Measurements from ENCODE around the gene GRK3.
"Not testable (repeated sequence)": the region's sequence is repeated elsewhere in the genome, so short reads cannot be mapped to it uniquely, and the experiment has no call there.

The GRK3 gene

GRCh38 chr22:25598609-25599008 lies 34.1 kb downstream of the GRK3 start:
- Histone ChIP-seq H3K27ac (ENCODE audit: low read depth, low read length) (no peak overlapping the region), H3K4me1 (ENCODE audit: control insufficient read depth in 1 of 2, insufficient read depth in 2 of 2, low read length in 2 of 2) (no peaks in the 10 kb centered on the region), H3K36me3 (ENCODE audit: control insufficient read depth in 1 of 2, insufficient read depth in 2 of 2, low read length in 2 of 2) (no peaks in the 10 kb centered on the region), H3K27me3 (ENCODE audit: control insufficient read depth in 1 of 2, insufficient read depth in 2 of 2, low read length in 2 of 2) (no peaks in the 10 kb centered on the region), H3K9me3 (ENCODE audit: control insufficient read depth in 1 of 2, low read length in 2 of 2) (no peaks in the 10 kb centered on the region), H3K4me3 (ENCODE audit: low read depth in 1 of 2, low read length in 2 of 2) (no peak overlapping the region), H3K9ac (ENCODE audit: low read depth in 1 of 2, low read length in 2 of 2) (no peak overlapping the region)

- Histone ChIP-seq H3K27ac (ENCODE audit: low read depth, low read length) (no peak overlapping the region), H3K4me1 (ENCODE audit: control insufficient read depth in 1 of 2, insufficient read depth in 2 of 2, low read length in 2 of 2) (no peaks in the 10 kb centered on the region), H3K9me3 (ENCODE audit: control insufficient read depth in 1 of 2, low read length in 2 of 2) (no peaks in the 10 kb centered on the region), H3K9ac (ENCODE audit: low read depth in 1 of 2, low read length in 2 of 2) (no peak overlapping the region), H3K4me3 (ENCODE audit: low read depth in 1 of 2, low read length in 2 of 2) (no peak overlapping the region), H3K36me3 (ENCODE audit: control insufficient read depth in 1 of 2, insufficient read depth in 2 of 2, low read length in 2 of 2) (no peaks in the 10 kb centered on the region), H3K27me3 (ENCODE audit: control insufficient read depth in 1 of 2, insufficient read depth in 2 of 2, low read length in 2 of 2) (no peaks in the 10 kb centered on the region)
Measured at GRCh38 chr22:25602445-25602844, 38.0 kb downstream of the GRK3 start.

GRCh38 chr22:25602916-25603315 lies 38.4 kb downstream of the GRK3 start:
- Histone ChIP-seq H3K9ac (ENCODE audit: low read depth in 1 of 2, low read length in 2 of 2) (no peak overlapping the region), H3K36me3 (ENCODE audit: control insufficient read depth in 1 of 2, insufficient read depth in 2 of 2, low read length in 2 of 2) (no peaks in the 10 kb centered on the region), H3K4me3 (ENCODE audit: low read depth in 1 of 2, low read length in 2 of 2) (no peak overlapping the region), H3K27me3 (ENCODE audit: control insufficient read depth in 1 of 2, insufficient read depth in 2 of 2, low read length in 2 of 2) (no peaks in the 10 kb centered on the region), H3K4me1 (ENCODE audit: control insufficient read depth in 1 of 2, insufficient read depth in 2 of 2, low read length in 2 of 2) (no peaks in the 10 kb centered on the region), H3K9me3 (ENCODE audit: control insufficient read depth in 1 of 2, low read length in 2 of 2) (no peaks in the 10 kb centered on the region), H3K27ac (ENCODE audit: low read depth, low read length) (no peak overlapping the region)

GRCh38 chr22:25605146-25605545 lies 40.7 kb downstream of the GRK3 start:
- not testable (repeated sequence) for H3K9me3 ChIP-seq (ENCODE audit: control insufficient read depth in 1 of 2, low read length in 2 of 2); H3K27ac ChIP-seq (ENCODE audit: low read depth, low read length); H3K4me1 ChIP-seq (ENCODE audit: control insufficient read depth in 1 of 2, insufficient read depth in 2 of 2, low read length in 2 of 2); H3K27me3 ChIP-seq (ENCODE audit: control insufficient read depth in 1 of 2, insufficient read depth in 2 of 2, low read length in 2 of 2); H3K36me3 ChIP-seq (ENCODE audit: control insufficient read depth in 1 of 2, insufficient read depth in 2 of 2, low read length in 2 of 2); H3K4me3 ChIP-seq (ENCODE audit: low read depth in 1 of 2, low read length in 2 of 2); H3K9ac ChIP-seq (ENCODE audit: low read depth in 1 of 2, low read length in 2 of 2)

GRCh38 chr22:25605565-25605964 lies 41.1 kb downstream of the GRK3 start:
- not testable (repeated sequence) for H3K27me3 ChIP-seq (ENCODE audit: control insufficient read depth in 1 of 2, insufficient read depth in 2 of 2, low read length in 2 of 2); H3K36me3 ChIP-seq (ENCODE audit: control insufficient read depth in 1 of 2, insufficient read depth in 2 of 2, low read length in 2 of 2); H3K27ac ChIP-seq (ENCODE audit: low read depth, low read length)

GRCh38 chr22:25611284-25611683 lies 46.8 kb downstream of the GRK3 start:
- H3K4me3 ChIP-seq (ENCODE audit: low read depth in 1 of 2, low read length in 2 of 2); H3K27ac ChIP-seq (ENCODE audit: low read depth, low read length); H3K9me3 ChIP-seq (ENCODE audit: control insufficient read depth in 1 of 2, low read length in 2 of 2); H3K27me3 ChIP-seq (ENCODE audit: control insufficient read depth in 1 of 2, insufficient read depth in 2 of 2, low read length in 2 of 2); H3K4me1 ChIP-seq (ENCODE audit: control insufficient read depth in 1 of 2, insufficient read depth in 2 of 2, low read length in 2 of 2); H3K9ac ChIP-seq (ENCODE audit: low read depth in 1 of 2, low read length in 2 of 2); H3K36me3 ChIP-seq (ENCODE audit: control insufficient read depth in 1 of 2, insufficient read depth in 2 of 2, low read length in 2 of 2): not testable (repeated sequence)

More at GRCh38 chr22:25605565-25605964, 41.1 kb downstream of the GRK3 start:
- H3K4me1 ChIP-seq (ENCODE audit: control insufficient read depth in 1 of 2, insufficient read depth in 2 of 2, low read length in 2 of 2); H3K4me3 ChIP-seq (ENCODE audit: low read depth in 1 of 2, low read length in 2 of 2); H3K9ac ChIP-seq (ENCODE audit: low read depth in 1 of 2, low read length in 2 of 2); H3K9me3 ChIP-seq (ENCODE audit: control insufficient read depth in 1 of 2, low read length in 2 of 2): not testable (repeated sequence)

GRCh38 chr22:25613131-25613530 lies 48.7 kb downstream of the GRK3 start:
- H3K4me3 ChIP-seq (ENCODE audit: low read depth in 1 of 2, low read length in 2 of 2); H3K9ac ChIP-seq (ENCODE audit: low read depth in 1 of 2, low read length in 2 of 2); H3K36me3 ChIP-seq (ENCODE audit: control insufficient read depth in 1 of 2, insufficient read depth in 2 of 2, low read length in 2 of 2); H3K27ac ChIP-seq (ENCODE audit: low read depth, low read length); H3K9me3 ChIP-seq (ENCODE audit: control insufficient read depth in 1 of 2, low read length in 2 of 2); H3K27me3 ChIP-seq (ENCODE audit: control insufficient read depth in 1 of 2, insufficient read depth in 2 of 2, low read length in 2 of 2); H3K4me1 ChIP-seq (ENCODE audit: control insufficient read depth in 1 of 2, insufficient read depth in 2 of 2, low read length in 2 of 2): not testable (repeated sequence)

GRCh38 chr22:25613558-25613957 lies 49.1 kb downstream of the GRK3 start:
- H3K27me3 ChIP-seq (ENCODE audit: control insufficient read depth in 1 of 2, insufficient read depth in 2 of 2, low read length in 2 of 2); H3K4me3 ChIP-seq (ENCODE audit: low read depth in 1 of 2, low read length in 2 of 2); H3K4me1 ChIP-seq (ENCODE audit: control insufficient read depth in 1 of 2, insufficient read depth in 2 of 2, low read length in 2 of 2); H3K9ac ChIP-seq (ENCODE audit: low read depth in 1 of 2, low read length in 2 of 2); H3K27ac ChIP-seq (ENCODE audit: low read depth, low read length); H3K36me3 ChIP-seq (ENCODE audit: control insufficient read depth in 1 of 2, insufficient read depth in 2 of 2, low read length in 2 of 2); H3K9me3 ChIP-seq (ENCODE audit: control insufficient read depth in 1 of 2, low read length in 2 of 2): not testable (repeated sequence)

GRCh38 chr22:25614791-25615190 lies 50.3 kb downstream of the GRK3 start:
- not testable (repeated sequence) for H3K36me3 ChIP-seq (ENCODE audit: control insufficient read depth in 1 of 2, insufficient read depth in 2 of 2, low read length in 2 of 2); H3K9me3 ChIP-seq (ENCODE audit: control insufficient read depth in 1 of 2, low read length in 2 of 2); H3K9ac ChIP-seq (ENCODE audit: low read depth in 1 of 2, low read length in 2 of 2); H3K4me3 ChIP-seq (ENCODE audit: low read depth in 1 of 2, low read length in 2 of 2); H3K4me1 ChIP-seq (ENCODE audit: control insufficient read depth in 1 of 2, insufficient read depth in 2 of 2, low read length in 2 of 2); H3K27ac ChIP-seq (ENCODE audit: low read depth, low read length); H3K27me3 ChIP-seq (ENCODE audit: control insufficient read depth in 1 of 2, insufficient read depth in 2 of 2, low read length in 2 of 2)

- Histone ChIP-seq H3K36me3 (ENCODE audit: control insufficient read depth in 1 of 2, insufficient read depth in 2 of 2, low read length in 2 of 2) (no peaks in the 10 kb centered on the region), H3K9me3 (ENCODE audit: control insufficient read depth in 1 of 2, low read length in 2 of 2) (no peaks in the 10 kb centered on the region), H3K27ac (ENCODE audit: low read depth, low read length) (no peak overlapping the region), H3K4me3 (ENCODE audit: low read depth in 1 of 2, low read length in 2 of 2) (no peak overlapping the region), H3K9ac (ENCODE audit: low read depth in 1 of 2, low read length in 2 of 2) (no peak overlapping the region), H3K27me3 (ENCODE audit: control insufficient read depth in 1 of 2, insufficient read depth in 2 of 2, low read length in 2 of 2) (no peaks in the 10 kb centered on the region), H3K4me1 (ENCODE audit: control insufficient read depth in 1 of 2, insufficient read depth in 2 of 2, low read length in 2 of 2) (no peaks in the 10 kb centered on the region)
Measured at GRCh38 chr22:25621986-25622385, 57.5 kb downstream of the GRK3 start.

- Histone ChIP-seq H3K9me3 (ENCODE audit: control insufficient read depth in 1 of 2, low read length in 2 of 2) (no peaks in the 10 kb centered on the region), H3K36me3 (ENCODE audit: control insufficient read depth in 1 of 2, insufficient read depth in 2 of 2, low read length in 2 of 2) (no peaks in the 10 kb centered on the region), H3K27me3 (ENCODE audit: control insufficient read depth in 1 of 2, insufficient read depth in 2 of 2, low read length in 2 of 2) (no peaks in the 10 kb centered on the region), H3K4me3 (ENCODE audit: low read depth in 1 of 2, low read length in 2 of 2) (no peak overlapping the region), H3K27ac (ENCODE audit: low read depth, low read length) (no peak overlapping the region), H3K4me1 (ENCODE audit: control insufficient read depth in 1 of 2, insufficient read depth in 2 of 2, low read length in 2 of 2) (no peaks in the 10 kb centered on the region), H3K9ac (ENCODE audit: low read depth in 1 of 2, low read length in 2 of 2) (no peak overlapping the region)
Measured at GRCh38 chr22:25623310-25623734, 58.8 kb downstream of the GRK3 start.
